Endothelial cell of umbilical vein (primary cell): Measurements from ENCODE around the gene ELAC2. TPM values are rescaled to one million over a fixed set of nuclear protein-coding genes. Genes with fewer than 3 reads are reported as not detected.

Experiments used
- BruUV-seq: library from RNA; stranded (reverse); fragments of 400-500 nt; replicated peaks from 2 replicates; lab custom pipeline; 2021; lab: Mats Ljungman, UMichigan
- CTCF ChIA-PET: fragments of 300-600, 350-600 bp; sonication (Branson Sonifier 250); formaldehyde crosslinking; loops from one replicate; lab custom pipeline; 2021; ENCODE audit warnings: antibody characterized with exemption, inconsistent platforms; lab: Charles Lee
- POLR2A ChIA-PET: fragments of 300-600, 350-600 bp; sonication (Branson Sonifier 250); formaldehyde crosslinking; loops from one replicate; lab custom pipeline; 2021; ENCODE audit warnings: antibody characterized with exemption, inconsistent platforms; lab: Charles Lee
- DNase-seq: peaks from one replicate; pipeline ENCODE4 v3.0.0-alpha.2; 2011; ENCODE audit warnings: low read depth, low spot score
- FAIRE-seq: peaks from 2 replicates; lab custom pipeline; 2011; peaks lifted over from hg19 to GRCh38; lab: Jason Lieb, UNC
- H2AFZ ChIP-seq: 2 replicates; pipeline ENCODE4 v1.6.0; 2012; ENCODE audit warnings: low read depth, low read length, control low read depth, inconsistent platforms
- H3K27ac ChIP-seq: 2 replicates; pipeline ENCODE4 v1.5.1; 2011; ENCODE audit warnings: low read depth, mild to moderate bottlenecking, control low read depth, low read length, moderate library complexity; ENCODE audit not compliant: insufficient read depth
- H3K27me3 ChIP-seq, 2 experiments: 2 replicates each; pipeline versions ENCODE4 v1.6.0 to v1.6.1; 2011; ENCODE audit warnings: low read length in 2 of 2, mixed read lengths in 1 of 2; ENCODE audit not compliant: control insufficient read depth in 2 of 2, insufficient read depth in 2 of 2
- H3K36me3 ChIP-seq, 2 experiments: 2 replicates in 1 of 2; 3 replicates in 1 of 2; pipeline ENCODE4 v1.5.1; 2011; ENCODE audit warnings: low read length in 2 of 2, mild to moderate bottlenecking in 1 of 2, moderate library complexity in 1 of 2; ENCODE audit not compliant: control insufficient read depth in 2 of 2, insufficient read depth in 2 of 2; ENCODE audit errors: extremely low read depth in 1 of 2
- H3K4me1 ChIP-seq: 3 replicates; pipeline ENCODE4 v1.5.1; 2011; ENCODE audit warnings: mild to moderate bottlenecking, low read length; ENCODE audit not compliant: control insufficient read depth, insufficient read depth; ENCODE audit errors: extremely low read depth
- H3K4me2 ChIP-seq: 2 replicates; pipeline ENCODE4 v1.6.1; 2011; ENCODE audit warnings: low read length, control low read depth, mixed read lengths; ENCODE audit not compliant: insufficient read depth
- H3K4me3 ChIP-seq, 3 experiments: fragments of 200-600 bp in 1 of 3; sonication (generic), shearing (Covaris generic) in 1 of 3; replicated peaks in 1 of 3; 2 replicates each; pipeline ENCODE4 v1.5.1; 2011 to 2016; ENCODE audit warnings: control low read depth in 3 of 3, low read length in 3 of 3, mild to moderate bottlenecking in 2 of 3, inconsistent platforms in 1 of 3, low read depth in 1 of 3, moderate library complexity in 1 of 3; ENCODE audit not compliant: insufficient read depth in 1 of 3
- H3K79me2 ChIP-seq: 2 replicates; pipeline ENCODE4 v1.6.0; 2012; ENCODE audit warnings: low read length, inconsistent platforms; ENCODE audit not compliant: control insufficient read depth, insufficient read depth
- H3K9ac ChIP-seq: replicated peaks from 2 replicates; pipeline ENCODE3; 2011; ENCODE audit warnings: low read length, control low read depth; ENCODE audit not compliant: insufficient read depth; ENCODE audit errors: extremely low read depth
- H3K9me1 ChIP-seq: replicated peaks from 3 replicates; pipeline ENCODE4 v1.6.0; 2011; ENCODE audit warnings: mild to moderate bottlenecking, low read length; ENCODE audit not compliant: control insufficient read depth, insufficient read depth; ENCODE audit errors: extremely low read depth
- H3K9me3 ChIP-seq: replicated peaks from 2 replicates; pipeline ENCODE4 v1.5.1; 2012; ENCODE audit warnings: low read length, inconsistent platforms; ENCODE audit not compliant: control insufficient read depth, insufficient read depth
- H4K20me1 ChIP-seq: replicated peaks from 2 replicates; pipeline ENCODE3; 2011; ENCODE audit warnings: mild to moderate bottlenecking, low read length; ENCODE audit not compliant: control insufficient read depth, insufficient read depth; ENCODE audit errors: extremely low read depth
- CTCF ChIP-seq, 2 donors: IDR thresholded peaks; 1 replicate in 1 of 2; 2 replicates in 1 of 2; pipeline ENCODE4 v1.5.1; 2011; ENCODE audit warnings: low read length in 2 of 2, mild to moderate bottlenecking in 2 of 2, moderate library complexity in 2 of 2, control low read depth in 1 of 2, inconsistent platforms in 1 of 2, low read depth in 1 of 2; ENCODE audit not compliant: insufficient read depth in 1 of 2; ENCODE audit errors: extremely low read depth in 1 of 2
- EZH2 ChIP-seq: IDR thresholded peaks from 2 replicates; pipeline ENCODE4 v1.6.1; 2012; ENCODE audit warnings: borderline replicate concordance, low read depth, mild to moderate bottlenecking, moderate library complexity, low read length, inconsistent platforms; ENCODE audit not compliant: severe bottlenecking
- FOS ChIP-seq: IDR thresholded peaks from 2 replicates; pipeline ENCODE4 v1.6.1; 2011; ENCODE audit warnings: mild to moderate bottlenecking, low read length, moderate library complexity, borderline replicate concordance; ENCODE audit not compliant: insufficient read depth
- GATA2 ChIP-seq: IDR thresholded peaks from 2 replicates; pipeline ENCODE4 v1.7.0; 2011; ENCODE audit warnings: low read depth, mild to moderate bottlenecking, moderate library complexity, mixed read lengths, low read length; ENCODE audit not compliant: insufficient read length, insufficient read depth
- JUN ChIP-seq: IDR thresholded peaks from 2 replicates; pipeline ENCODE4 v1.6.1; 2011; ENCODE audit warnings: borderline replicate concordance, low read depth; ENCODE audit not compliant: insufficient read length, insufficient read depth
- MAX ChIP-seq: IDR thresholded peaks from 2 replicates; pipeline ENCODE4 v1.6.1; 2011; ENCODE audit not compliant: insufficient read depth, insufficient read length
- MYC ChIP-seq: IDR thresholded peaks from one replicate; pipeline ENCODE4 v1.6.1; 2011; ENCODE audit warnings: mild to moderate bottlenecking, low read depth, low read length
- POLR2A ChIP-seq: IDR thresholded peaks from 2 replicates; pipeline ENCODE4 v1.6.1; 2012; ENCODE audit warnings: low read depth, mild to moderate bottlenecking, control low read depth, low read length
- POLR2AphosphoS5 ChIP-seq: IDR thresholded peaks from 2 replicates; pipeline ENCODE4 v1.6.1; 2012; ENCODE audit warnings: low read depth, mild to moderate bottlenecking, control low read depth, low read length, moderate library complexity; ENCODE audit not compliant: insufficient read depth
- dilution Hi-C: fragments of 300-500 bp; cut with MboI; formaldehyde crosslinking; loops from one replicate; pipeline ENCODE4 v1.15.0; 2019; ENCODE audit warnings: low sequenced_read_pairs; ENCODE audit not compliant: extremely low pct_ligation_motif_present
- intact Hi-C: fragments of 100-400 bp; cut with micrococcal nuclease; formaldehyde crosslinking; loops from one replicate; pipeline ENCODE4 v1.10.0; 2022
- polyA plus RNA-seq, 4 experiments: library from polyadenylated mRNA; depleted of rRNA in 3 of 4; stranded (reverse) in 3 of 4; unstranded in 1 of 4; fragments of >200 nt; gene quantifications; 2 replicates each; pipeline versions ENCODE4 v1.2.1 to v1.2.3, GENCODE V29; 2011 to 2012; ENCODE audit warnings: missing spikeins in 1 of 4
- total RNA-seq: library from RNA; stranded (reverse); gene quantifications from 2 replicates; pipeline ENCODE4 v1.2.3, GENCODE V29; 2021

ELAC2 gene
- total and polyA plus RNA-seq, 2 donors (not counting 3 experiments of a cell fraction or from before 2014, with no cell fraction given): 64.8 to 75.9 TPM

GRCh38 chr17:12998874-12999273, 19.0 kb downstream of the ELAC2 start:
- BruUV-seq: no TSS peak
- Histone ChIP-seq H3K9ac (no peak overlapping the region), H3K79me2 (no peaks in the 10 kb centered on the region), H3K4me1 (no peaks in the 10 kb centered on the region), H3K4me3 (no peak overlapping the region), H3K9me3 (no peaks in the 10 kb centered on the region), H4K20me1 (no peaks in the 10 kb centered on the region), H3K27me3 (no peaks in the 10 kb centered on the region), H3K9me1 (no peaks in the 10 kb centered on the region), H3K27ac (no peak overlapping the region), H3K36me3 (peaks cover 41 to 66% of the 10 kb centered on the region in 2 experiments), H2AFZ (no peak overlapping the region), H3K4me2 (no peak overlapping the region)
- ChIA-PET CTCF (no interaction called here), POLR2A (no interaction called here)
- TF ChIP-seq POLR2AphosphoS5: no peak
- no peak for TF ChIP-seq MYC
- no peak for TF ChIP-seq GATA2
- TF ChIP-seq EZH2: no peak
- no peak for TF ChIP-seq POLR2A
- no peak for TF ChIP-seq CTCF (IDR thresholded peaks at IDR 0.05; ENCODE audit: extremely low read depth in 1 of 2, insufficient read depth in 1 of 2, low read depth in 1 of 2, low read length in 2 of 2)
- TF ChIP-seq FOS: no peak
- TF ChIP-seq JUN: no peak
- TF ChIP-seq MAX: no peak
- intact Hi-C loops: no loop called here
- FAIRE-seq (no peak), DNase-seq (no peak)
- dilution Hi-C loops: no loop called here
